GM18867 (cell line): Measurements from ENCODE around the gene DOCK10.
A peak's percentile ranks its signal among the peaks of the same experiment; 100 is the strongest.
"Not testable (repeated sequence)": the region's sequence is repeated elsewhere in the genome, so short reads cannot be mapped to it uniquely, and the experiment has no call there.

Source experiments
- ATAC-seq: cut with Tn5 transposase; IDR thresholded peaks from one replicate; pipeline ENCODE4 v1.9.1; 2021; ENCODE audit warnings: mild to moderate bottlenecking, moderate library complexity; ENCODE audit not compliant: unreplicated experiment

Gene DOCK10

GRCh38 chr2:224951723-224952481 is 90.4 kb downstream of the DOCK10 start:
- ATAC-seq, result peak; percentile 24

DNA sequence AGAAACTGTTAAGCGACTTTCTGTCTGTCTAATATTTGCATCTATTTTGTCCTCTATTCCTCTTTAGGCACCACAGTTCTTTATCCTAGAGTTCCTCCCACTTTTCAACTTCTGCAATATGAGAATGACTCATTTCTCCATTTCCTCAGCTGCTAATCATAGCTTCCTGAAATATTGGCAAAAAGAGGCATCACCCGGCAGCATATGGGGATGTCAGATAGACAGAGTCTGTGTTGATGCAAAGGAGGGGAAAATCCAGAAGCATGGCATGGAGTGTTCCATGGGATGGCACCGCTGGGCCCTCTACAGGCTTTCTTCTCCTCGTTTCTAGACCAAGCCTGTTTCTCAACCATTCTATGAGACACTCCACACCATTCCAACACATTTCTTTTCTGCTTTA is 93.4 kb downstream of the DOCK10 start:
- ATAC-seq, result no peak

DNA sequence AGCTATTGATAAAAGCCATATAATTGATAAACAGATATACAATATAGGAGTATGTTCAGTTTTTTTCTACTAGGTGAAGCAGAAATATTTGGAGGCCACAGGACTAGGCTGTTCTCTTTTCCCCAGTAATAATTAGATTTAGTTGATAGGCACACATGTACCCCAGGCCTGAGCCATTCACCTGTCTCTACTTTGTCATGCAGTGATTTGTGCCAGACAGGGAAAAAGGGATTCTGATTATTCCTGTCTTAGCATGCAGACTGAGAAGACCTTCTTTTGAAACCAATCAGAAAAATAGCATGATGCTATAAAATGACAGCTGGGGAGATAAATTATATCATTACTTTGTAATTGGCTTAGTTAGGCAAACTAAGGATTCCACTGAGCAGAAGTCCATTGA is 94.3 kb downstream of the DOCK10 start:
- no peak for ATAC-seq

- no peak for ATAC-seq
Observed at GRCh38 chr2:224947566-224947965, 94.7 kb downstream of the DOCK10 start.

GRCh38 chr2:224946895-224947294 is 95.4 kb downstream of the DOCK10 start:
- peak; percentile 70 for ATAC-seq

- peak; percentile 31 for ATAC-seq
Observed at GRCh38 chr2:224944707-224945547, 97.3 kb downstream of the DOCK10 start.

GRCh38 chr2:224943601-224944041 is 98.6 kb downstream of the DOCK10 start:
- ATAC-seq, result not testable (repeated sequence)

DNA sequence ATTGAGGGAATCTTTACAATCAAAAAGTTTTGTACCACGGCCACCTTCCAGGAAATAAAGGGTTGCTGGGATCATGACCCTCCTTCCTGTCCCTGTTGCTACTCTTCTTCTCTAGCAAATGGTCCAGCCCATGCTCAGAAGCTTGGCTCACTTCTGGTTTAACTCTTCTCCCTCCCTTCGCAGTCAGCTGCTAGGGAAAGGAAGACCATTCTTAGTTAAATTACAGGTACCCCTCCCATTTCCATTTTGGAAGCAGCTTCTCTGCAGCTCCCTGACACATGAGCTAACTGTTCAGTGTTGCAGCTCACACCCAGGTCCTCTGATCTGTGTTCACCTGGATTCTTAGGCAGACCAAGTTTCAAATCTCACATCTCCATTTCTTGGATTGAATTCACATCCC is 100.3 kb downstream of the DOCK10 start:
- no peak for ATAC-seq

- ATAC-seq, result no peak
Observed at GRCh38 chr2:224940618-224941017, 101.7 kb downstream of the DOCK10 start.

- ATAC-seq, result peak; percentile 42
Observed at GRCh38 chr2:224938651-224939182, 103.6 kb downstream of the DOCK10 start.

DNA sequence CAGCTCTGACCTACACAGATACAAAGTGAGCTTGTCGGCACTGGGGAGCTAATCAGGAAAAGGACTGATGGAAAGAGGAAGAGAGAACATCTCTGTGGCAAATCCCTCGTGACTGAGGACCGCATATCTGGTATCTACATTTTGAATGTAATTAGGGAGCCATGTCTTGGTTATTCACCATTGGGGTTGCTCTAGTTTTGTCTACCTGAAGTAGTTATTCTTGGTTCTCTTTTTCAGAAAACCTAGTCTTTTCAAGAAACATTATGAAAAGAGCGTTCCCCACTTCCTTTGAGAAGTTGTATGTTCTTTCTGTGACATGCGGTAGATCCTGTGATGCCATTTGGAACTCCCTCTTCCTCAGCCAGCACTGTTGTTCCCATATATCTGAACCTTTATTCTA is 104.4 kb downstream of the DOCK10 start:
- peak; percentile 84 for ATAC-seq

DNA sequence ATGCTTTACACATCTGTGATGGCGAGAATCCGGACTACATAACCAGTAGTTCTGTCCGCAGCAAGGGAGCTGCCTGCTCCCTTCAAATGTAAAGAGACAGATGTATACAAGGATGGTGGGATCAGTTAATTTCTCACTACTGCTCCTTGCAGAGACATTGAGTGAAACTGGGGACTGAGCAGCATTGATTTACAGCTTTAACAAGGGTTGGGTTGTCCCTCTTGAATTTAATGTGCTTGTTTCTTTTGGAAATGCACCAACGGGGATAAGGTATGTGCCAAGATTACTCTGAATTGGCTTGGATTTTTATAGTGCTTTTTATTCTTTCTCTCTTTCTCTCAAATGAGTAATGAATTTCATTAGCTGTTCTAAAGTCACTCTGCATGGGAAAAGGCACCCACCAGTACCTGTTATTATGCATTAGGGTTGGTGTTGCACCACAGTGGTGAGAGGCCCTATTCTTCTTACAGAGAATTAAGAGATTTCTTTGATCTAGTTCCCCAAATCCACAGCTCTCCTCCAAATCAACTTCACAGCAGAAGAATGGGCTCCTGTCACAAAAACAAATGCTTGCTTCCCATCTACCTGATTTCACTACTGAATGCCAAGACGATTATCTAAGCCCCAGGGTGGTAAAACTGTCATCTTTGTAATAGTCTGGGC is 107.6 kb downstream of the DOCK10 start:
- ATAC-seq, result no peak

DNA sequence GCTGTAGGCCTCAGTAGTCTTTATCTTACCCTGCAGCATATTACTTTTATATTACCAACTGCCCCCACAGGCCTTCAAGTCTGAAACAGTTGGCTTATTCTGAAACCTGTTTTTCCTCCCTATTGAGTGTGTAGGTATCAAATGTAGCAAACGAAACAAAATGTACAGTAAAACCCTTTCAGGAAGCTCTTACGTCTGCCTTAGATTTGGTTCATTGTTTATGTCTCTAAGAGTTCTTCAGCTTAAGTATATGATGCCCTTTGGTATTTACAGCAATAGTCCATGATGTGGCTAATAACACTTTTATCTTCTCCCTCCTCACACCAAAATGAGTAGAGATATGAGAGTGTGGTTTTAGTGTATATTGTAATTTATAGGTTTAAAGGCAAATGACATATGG is 108.8 kb downstream of the DOCK10 start:
- ATAC-seq, result no peak

DNA sequence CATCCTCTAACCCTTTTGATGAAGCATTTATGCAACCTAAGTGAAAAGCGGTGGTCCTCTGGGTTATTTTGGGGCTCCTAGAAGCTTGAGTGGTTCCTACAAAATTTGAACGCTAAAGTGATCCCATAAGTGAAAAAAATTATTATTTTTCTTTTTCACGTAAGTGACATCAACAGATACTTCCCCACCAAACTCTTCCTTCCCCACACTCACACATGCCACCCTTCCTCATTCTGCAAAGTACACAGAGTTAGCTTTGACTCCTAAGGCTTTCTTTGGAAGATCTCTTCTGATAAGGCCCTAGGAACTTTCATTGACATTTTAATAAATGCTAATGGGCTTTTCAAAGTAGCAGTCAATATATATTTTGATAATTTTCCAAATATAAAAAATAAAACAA is 109.7 kb downstream of the DOCK10 start:
- ATAC-seq, result no peak

GRCh38 chr2:224931956-224932355 is 110.3 kb downstream of the DOCK10 start:
- no peak for ATAC-seq

DNA sequence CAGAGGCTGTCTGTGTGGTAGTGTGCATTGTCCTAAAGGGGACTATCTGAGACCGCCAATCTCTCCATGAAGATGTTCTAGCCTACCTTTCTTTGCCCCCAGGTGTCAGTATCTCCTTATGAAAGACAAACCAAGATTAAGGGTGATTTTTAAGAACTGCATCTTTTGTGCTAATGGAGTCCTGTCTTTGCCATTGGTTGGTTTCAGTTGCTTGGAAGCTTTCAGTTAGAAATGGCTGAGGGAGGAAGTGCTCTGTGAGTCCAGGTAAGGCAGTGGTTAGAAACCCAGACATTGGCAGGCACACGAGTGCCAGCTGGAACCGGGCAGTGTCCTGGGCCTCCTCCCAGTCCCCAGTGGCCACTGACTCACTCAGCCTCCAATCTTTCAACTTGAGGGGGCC is 111.3 kb downstream of the DOCK10 start:
- ATAC-seq, result no peak

GRCh38 chr2:224930124-224930523 is 112.1 kb downstream of the DOCK10 start:
- no peak for ATAC-seq

DNA sequence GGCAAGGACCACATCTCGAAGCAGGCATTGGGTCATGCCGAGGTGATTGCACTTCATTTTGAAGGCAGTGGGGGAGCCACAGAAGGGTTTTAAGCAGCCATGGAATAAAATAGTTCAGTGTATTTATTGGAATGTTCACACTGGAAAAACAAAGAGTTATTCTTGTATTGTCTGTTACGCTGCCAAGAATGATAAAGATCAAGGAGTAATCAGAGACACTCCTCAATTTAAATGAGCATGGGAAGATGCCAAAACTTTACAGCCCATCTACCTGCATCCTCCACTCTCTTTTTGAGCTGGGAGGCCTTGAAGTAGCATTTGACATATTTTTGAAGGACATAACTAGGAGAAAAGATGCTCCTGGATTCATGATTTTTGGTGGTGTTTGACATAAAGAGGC is 112.8 kb downstream of the DOCK10 start:
- no peak for ATAC-seq

GRCh38 chr2:224927646-224928173 is 114.6 kb downstream of the DOCK10 start:
- ATAC-seq, result no peak

DNA sequence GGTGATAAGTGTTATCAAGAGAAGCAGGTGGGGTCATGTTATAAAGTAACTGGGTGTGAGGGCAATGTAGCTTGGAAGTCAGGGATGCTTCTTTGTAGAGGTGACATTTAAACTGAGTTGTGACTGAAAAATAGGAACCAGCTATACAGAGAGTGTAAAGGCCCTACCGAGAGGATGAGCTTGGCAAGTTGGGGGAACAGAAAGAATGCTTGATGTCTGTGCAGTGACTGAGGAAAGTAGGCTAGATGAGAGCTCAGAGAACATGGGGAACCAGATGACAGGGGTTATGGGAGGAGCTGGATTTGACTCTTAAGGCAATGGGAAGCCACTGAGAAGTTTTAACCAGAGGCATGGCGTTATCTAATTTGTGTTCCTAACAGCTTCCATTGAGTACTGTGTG is 115.3 kb downstream of the DOCK10 start:
- ATAC-seq, result no peak

DNA sequence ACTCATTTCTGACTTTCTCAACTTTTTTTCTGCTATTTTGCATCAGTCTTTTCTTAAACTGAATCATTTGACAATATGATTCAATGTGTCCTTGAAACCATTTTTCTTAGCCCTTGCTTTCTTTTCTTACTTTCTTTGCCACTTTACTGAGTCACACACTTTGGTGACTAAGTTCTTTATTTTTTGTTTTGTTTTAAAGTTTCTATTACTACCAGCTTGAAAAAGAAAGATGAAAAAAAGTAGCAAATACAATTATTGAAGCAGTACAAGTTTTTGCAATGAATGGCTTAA is 116.5 kb downstream of the DOCK10 start:
- peak; percentile 32 for ATAC-seq
